Keratinocyte (primary cell): ENCODE data around the gene PIK3C3. TPM values are rescaled to one million over a fixed set of nuclear protein-coding genes. Genes with fewer than 3 reads are reported as not detected.

ENCODE experiments used
- DNase-seq: peaks from one replicate; pipeline ENCODE4 v3.0.0-alpha.2; 2011; ENCODE audit warnings: low read depth, missing footprints, low spot score
- FAIRE-seq: peaks from 2 replicates; lab custom pipeline; 2011; peaks lifted over from hg19 to GRCh38; lab: Jason Lieb, UNC
- H2AFZ ChIP-seq: 2 replicates; pipeline ENCODE4 v1.6.0; 2012; ENCODE audit warnings: low read length, control low read depth, inconsistent platforms; ENCODE audit not compliant: control insufficient read depth
- H3K27ac ChIP-seq: 2 replicates; pipeline ENCODE4 v1.5.1; 2011; ENCODE audit warnings: low read length; ENCODE audit not compliant: control insufficient read depth, insufficient read depth
- H3K27me3 ChIP-seq: 3 replicates; pipeline ENCODE4 v1.6.0; 2011; ENCODE audit warnings: low read length; ENCODE audit not compliant: control insufficient read depth, insufficient read depth; ENCODE audit errors: extremely low read depth
- H3K36me3 ChIP-seq, 2 experiments: 2 replicates in 1 of 2; 3 replicates in 1 of 2; pipeline ENCODE4 v1.5.1; 2011; ENCODE audit warnings: low read length in 2 of 2, mild to moderate bottlenecking in 1 of 2; ENCODE audit not compliant: control insufficient read depth in 2 of 2, insufficient read depth in 2 of 2; ENCODE audit errors: extremely low read depth in 1 of 2
- H3K4me1 ChIP-seq: 3 replicates; pipeline ENCODE4 v1.5.1; 2011; ENCODE audit warnings: low read length; ENCODE audit not compliant: control insufficient read depth, insufficient read depth; ENCODE audit errors: extremely low read depth
- H3K4me2 ChIP-seq: 3 replicates; pipeline ENCODE4 v1.6.0; 2011; ENCODE audit warnings: low read depth, low read length; ENCODE audit not compliant: control insufficient read depth, insufficient read depth; ENCODE audit errors: extremely low read depth
- H3K4me3 ChIP-seq, 3 experiments: fragments of 200-600 bp in 1 of 3; sonication (generic) in 1 of 3; 2 replicates in 2 of 3; 3 replicates in 1 of 3; pipeline ENCODE4 v1.5.1; 2011 to 2016; ENCODE audit warnings: low read length in 3 of 3, mild to moderate bottlenecking in 3 of 3, control low read depth in 2 of 3, inconsistent platforms in 1 of 3, low read depth in 1 of 3, mixed read lengths in 1 of 3, mixed run types in 1 of 3, moderate library complexity in 1 of 3; ENCODE audit not compliant: control insufficient read depth in 2 of 3, insufficient read depth in 2 of 3; ENCODE audit errors: extremely low read depth in 1 of 3
- H3K79me2 ChIP-seq: 2 replicates; pipeline ENCODE4 v1.6.0; 2012; ENCODE audit warnings: low read length; ENCODE audit not compliant: control insufficient read depth, insufficient read depth
- H3K9ac ChIP-seq: 3 replicates; pipeline ENCODE4 v1.6.0; 2011; ENCODE audit warnings: low read length; ENCODE audit not compliant: control insufficient read depth, insufficient read depth; ENCODE audit errors: extremely low read depth
- H3K9me1 ChIP-seq: 3 replicates; pipeline ENCODE4 v1.6.0; 2011; ENCODE audit warnings: low read length; ENCODE audit not compliant: control insufficient read depth, insufficient read depth; ENCODE audit errors: extremely low read depth
- H3K9me3 ChIP-seq: 2 replicates; pipeline ENCODE4 v1.5.1; 2012; ENCODE audit warnings: low read depth, low read length; ENCODE audit not compliant: control insufficient read depth
- H4K20me1 ChIP-seq: 3 replicates; pipeline ENCODE4 v1.6.0; 2011; ENCODE audit warnings: low read length; ENCODE audit not compliant: control insufficient read depth, insufficient read depth; ENCODE audit errors: extremely low read depth
- EZH2 ChIP-seq: IDR thresholded peaks from one replicate; pipeline ENCODE4 v1.6.1; 2012; ENCODE audit warnings: inconsistent platforms, mild to moderate bottlenecking, low read length, moderate library complexity
- dilution Hi-C: fragments of 300-500 bp; cut with MboI; formaldehyde crosslinking; loops from one replicate; pipeline ENCODE4 v1.7.0; 2020; ENCODE audit warnings: low sequenced_read_pairs; ENCODE audit not compliant: extremely low pct_ligation_motif_present
- polyA minus RNA-seq, 3 experiments: library from RNA; depleted of rRNA, polyadenylated mRNA; stranded (reverse); fragments of >200 nt; gene quantifications; 1 replicate in 1 of 3; 2 replicates in 1 of 3; 3 replicates in 1 of 3; pipeline ENCODE4 v1.2.3, GENCODE V29; 2011
- polyA plus RNA-seq, 5 experiments: library from polyadenylated mRNA; depleted of rRNA in 3 of 5; stranded (reverse) in 3 of 5; stranded (forward) in 1 of 5; unstranded in 1 of 5; fragments of >200 nt; gene quantifications; 1 replicate in 1 of 5; 2 replicates in 3 of 5; 3 replicates in 1 of 5; pipeline versions ENCODE4 v1.2.1 to v1.2.3, GENCODE V29; 2011 to 2012; ENCODE audit warnings: missing spikeins in 2 of 5, low read depth in 1 of 5, low replicate concordance in 1 of 5
- TF ChIP-seq, protein P1 (sequence below), 3 experiments: IDR thresholded peaks in 1 of 3; conservative IDR thresholded peaks in 1 of 3; optimal IDR thresholded peaks in 1 of 3; 2 replicates in 2 of 3; 3 replicates in 1 of 3; pipeline versions ENCODE3 to v1.5.1; 2011; ENCODE audit warnings: low read length in 3 of 3, mild to moderate bottlenecking in 3 of 3, moderate library complexity in 2 of 3, control low read depth in 1 of 3, inconsistent platforms in 1 of 3; ENCODE audit not compliant: insufficient read depth in 2 of 3; ENCODE audit errors: extremely low read depth in 1 of 3

Gene PIK3C3
- polyA plus RNA-seq (36.5 to 65.0 TPM (median 47.0 TPM) in 3 replicates), polyA minus RNA-seq (13.4 to 87.7 TPM (median 42.5 TPM) in 3 replicates)
- polyA plus RNA-seq (2011; ENCODE audit: low read depth), result 87.4 TPM
- 37.5 and 58.8 TPM in 2 replicates for polyA plus RNA-seq (2011; cell fraction: cytosol; rRNA removed)
- 73.6 and 99.3 TPM in 2 replicates for polyA plus RNA-seq (2011; cell fraction: nucleus; rRNA removed)
- 30.4 and 31.8 TPM in 2 replicates for polyA plus RNA-seq (2012; ENCODE audit: low replicate concordance)
- polyA minus RNA-seq (2011; cell fraction: cytosol; rRNA and poly(A)+ RNA removed), result 32.8 TPM
- polyA minus RNA-seq (2011; cell fraction: nucleus; rRNA and poly(A)+ RNA removed), result 45.1 and 132 TPM in 2 replicates

DNA sequence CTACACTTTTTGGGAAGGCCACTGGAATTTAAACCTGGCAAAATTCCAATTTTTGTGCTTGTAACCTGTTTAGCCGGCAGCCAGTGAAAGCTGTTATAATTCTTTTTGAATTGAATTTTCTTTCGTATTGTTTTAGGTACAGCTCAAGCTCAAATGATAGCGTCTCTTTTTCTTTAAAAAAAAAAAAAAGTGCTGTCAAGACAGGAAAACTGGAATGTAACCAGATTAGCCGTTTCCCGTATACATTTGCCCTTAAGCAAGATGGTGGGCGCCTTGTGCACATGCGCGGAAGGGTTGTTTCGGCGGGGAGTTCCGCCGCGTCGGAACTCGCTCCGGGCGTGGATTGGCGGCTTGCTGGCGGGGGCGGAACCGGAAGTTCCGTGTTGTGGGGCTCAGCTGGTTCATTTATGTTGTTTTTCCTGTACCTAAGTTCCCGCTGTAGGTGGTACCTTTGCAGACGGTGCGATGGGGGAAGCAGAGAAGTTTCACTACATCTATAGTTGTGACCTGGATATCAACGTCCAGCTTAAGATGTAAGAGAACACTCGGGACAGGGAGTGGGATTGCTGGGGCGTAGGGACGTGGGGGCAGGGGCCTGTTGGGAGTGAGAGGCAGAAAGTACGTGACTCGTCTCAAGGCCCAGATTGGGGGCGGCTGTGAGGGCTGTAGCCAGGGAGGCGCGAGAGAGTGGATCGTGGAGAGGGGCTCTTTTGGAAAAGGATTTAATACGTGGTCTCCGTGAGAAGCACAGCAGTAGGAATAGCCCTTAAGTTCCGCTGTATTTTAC lies at the start of gene PIK3C3:
Gene PIK3C3 (plus strand): TSS at position 408 of the 787 bp plus-strand sequence. CDS start 58 bp downstream, at position 466.
- Histone ChIP-seq H2AFZ (peak within 1 kb of the TSS; percentile 97), H3K27me3 (no peaks in the 10 kb centered on the region), H3K9me3 (no peaks in the 10 kb centered on the region), H3K4me1 (peaks cover 11% of the 10 kb centered on the region), H3K79me2 (peaks cover 47% of the 10 kb centered on the region), H3K4me3 (peak within 1 kb of the TSS; percentile 57 to 99 (median 99)), H3K36me3 (peaks cover 3 to 11% of the 10 kb centered on the region in 2 experiments), H3K27ac (peak within 1 kb of the TSS; percentile 96), H3K9ac (peak within 1 kb of the TSS; percentile 97), H3K9me1 (no peaks in the 10 kb centered on the region), H3K4me2 (peak within 1 kb of the TSS; percentile 95), H4K20me1 (no peaks in the 10 kb centered on the region)
- FAIRE-seq, result peak; percentile 97
- dilution Hi-C loops, result no loop called here
- DNase-seq, result peak; percentile 87
- TF ChIP-seq EZH2, result no peak
- TF ChIP-seq, protein P1, sequence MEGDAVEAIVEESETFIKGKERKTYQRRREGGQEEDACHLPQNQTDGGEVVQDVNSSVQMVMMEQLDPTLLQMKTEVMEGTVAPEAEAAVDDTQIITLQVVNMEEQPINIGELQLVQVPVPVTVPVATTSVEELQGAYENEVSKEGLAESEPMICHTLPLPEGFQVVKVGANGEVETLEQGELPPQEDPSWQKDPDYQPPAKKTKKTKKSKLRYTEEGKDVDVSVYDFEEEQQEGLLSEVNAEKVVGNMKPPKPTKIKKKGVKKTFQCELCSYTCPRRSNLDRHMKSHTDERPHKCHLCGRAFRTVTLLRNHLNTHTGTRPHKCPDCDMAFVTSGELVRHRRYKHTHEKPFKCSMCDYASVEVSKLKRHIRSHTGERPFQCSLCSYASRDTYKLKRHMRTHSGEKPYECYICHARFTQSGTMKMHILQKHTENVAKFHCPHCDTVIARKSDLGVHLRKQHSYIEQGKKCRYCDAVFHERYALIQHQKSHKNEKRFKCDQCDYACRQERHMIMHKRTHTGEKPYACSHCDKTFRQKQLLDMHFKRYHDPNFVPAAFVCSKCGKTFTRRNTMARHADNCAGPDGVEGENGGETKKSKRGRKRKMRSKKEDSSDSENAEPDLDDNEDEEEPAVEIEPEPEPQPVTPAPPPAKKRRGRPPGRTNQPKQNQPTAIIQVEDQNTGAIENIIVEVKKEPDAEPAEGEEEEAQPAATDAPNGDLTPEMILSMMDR (optimal IDR thresholded peaks at IDR 0.05 in 1 of 3, IDR thresholded peaks at IDR 0.05 in 1 of 3, conservative IDR thresholded peaks at IDR 0.05 in 1 of 3; ENCODE audit: extremely low read depth in 1 of 3, insufficient read depth in 2 of 3, low read length in 3 of 3), result no peak

DNA sequence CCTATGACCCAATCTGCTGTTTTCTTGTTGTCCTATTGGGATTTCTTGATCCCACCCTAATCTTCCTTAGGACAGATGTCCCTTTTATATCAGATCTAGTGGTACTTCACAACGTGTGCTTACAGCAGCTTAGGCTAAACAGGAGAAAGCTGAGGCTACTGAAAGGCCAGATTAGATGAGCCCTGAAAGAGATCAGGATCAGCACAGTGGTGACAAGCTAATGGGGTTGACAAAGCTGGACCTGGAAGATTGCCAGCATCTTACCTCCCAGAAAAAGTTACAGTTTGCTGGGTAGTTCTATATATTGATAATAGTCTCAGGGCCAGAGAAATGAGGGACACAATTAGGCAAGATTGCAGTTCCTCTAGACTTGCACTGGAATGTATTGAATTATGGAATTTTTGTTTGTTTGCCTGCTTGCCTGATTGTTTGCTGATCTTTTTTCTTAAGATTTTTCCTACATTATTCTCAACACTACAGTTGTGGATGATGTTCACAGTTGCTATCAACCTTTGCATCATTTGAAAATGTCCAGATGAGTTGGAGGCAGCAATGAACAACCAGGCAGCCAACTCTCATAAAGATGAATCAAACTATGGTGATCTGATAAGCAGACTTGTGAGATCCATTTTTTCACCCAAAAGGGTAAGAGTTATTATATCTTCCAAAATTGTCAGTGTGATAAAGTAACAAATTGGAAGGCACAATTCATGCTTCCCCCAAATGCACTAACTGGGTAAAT lies 49.1 kb upstream of the PIK3C3 start:
- dilution Hi-C loops, result no loop called here
- H3K4me3 ChIP-seq, result no peak overlapping the region
- peak overlapping the region; percentile 75 for H3K4me2 ChIP-seq
- H3K36me3 ChIP-seq, result no peaks in the 10 kb centered on the region
- peaks cover 2% of the 10 kb centered on the region for H3K9me1 ChIP-seq
- no peaks in the 10 kb centered on the region for H4K20me1 ChIP-seq
- FAIRE-seq (no peak), DNase-seq (no peak)
- no peaks in the 10 kb centered on the region for H3K79me2 ChIP-seq
- no peak overlapping the region for H3K27ac ChIP-seq
- peaks cover 5% of the 10 kb centered on the region for H3K4me1 ChIP-seq
- H3K9me3 ChIP-seq, result no peaks in the 10 kb centered on the region
- H2AFZ ChIP-seq, result no peak overlapping the region
- H3K9ac ChIP-seq, result no peak overlapping the region
- H3K27me3 ChIP-seq, result no peaks in the 10 kb centered on the region
- no peak for TF ChIP-seq EZH2
- TF ChIP-seq, protein P1 (optimal IDR thresholded peaks at IDR 0.05 in 1 of 3, IDR thresholded peaks at IDR 0.05 in 1 of 3, conservative IDR thresholded peaks at IDR 0.05 in 1 of 3; ENCODE audit: extremely low read depth in 1 of 3, insufficient read depth in 2 of 3, low read length in 3 of 3), result no peak
